ENCODE results near the gene FIGN.
A peak's percentile ranks its signal among the peaks of the same experiment; 100 is the strongest.

FIGN gene

GRCh38 chr2:163737190-163737439 lies 1.3 kb upstream of the FIGN start:
- DNase-seq (ENCODE audit: low spot score) = no peak

DNA sequence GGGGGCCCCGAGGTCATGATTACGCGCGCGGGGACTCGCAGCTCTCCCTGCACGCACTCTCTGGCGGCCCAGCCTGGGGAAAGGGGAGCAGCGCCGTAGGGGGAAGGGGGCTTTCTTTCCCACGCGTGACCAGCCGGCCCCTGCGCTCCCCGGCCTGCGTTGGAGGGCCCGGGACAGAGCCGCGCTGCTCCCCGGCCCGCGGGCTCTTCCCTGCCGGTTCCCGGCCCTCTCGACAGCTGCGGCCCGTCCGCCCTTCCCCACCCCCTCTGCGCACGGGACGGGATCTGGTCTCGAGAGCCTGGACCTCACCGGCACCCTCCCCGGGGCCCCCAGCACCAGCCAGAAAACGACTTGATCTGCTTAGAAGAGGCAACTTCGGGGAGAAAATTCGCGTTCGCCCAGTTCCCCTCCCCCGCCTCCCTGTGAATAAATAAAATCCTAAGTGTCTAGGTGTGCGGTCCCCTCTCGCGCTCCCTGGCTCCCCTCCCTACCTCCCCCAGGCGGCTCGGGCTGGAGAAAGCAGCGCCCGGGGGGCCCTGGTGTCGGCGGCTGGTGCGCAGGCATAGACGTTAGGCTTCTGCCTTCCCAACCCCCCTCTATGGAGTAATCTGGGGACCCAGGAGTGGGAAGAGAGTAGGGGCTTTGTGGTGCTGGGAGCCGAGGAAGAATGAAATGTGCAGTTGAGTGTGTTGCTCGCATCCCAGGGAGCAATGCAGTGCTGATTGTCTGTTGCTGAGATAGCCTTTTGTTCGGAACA lies 803 bp upstream of the FIGN start:
- peak; percentile 47 for DNase-seq (ENCODE audit: low spot score)

GRCh38 chr2:163734881-163735684 lies 725 bp downstream of the FIGN start:
- DNase-seq (ENCODE audit: low spot score) = no peak

- no peak for DNase-seq (ENCODE audit: low spot score)
Observed at GRCh38 chr2:163734401-163734800, 1.4 kb downstream of the FIGN start.

DNA sequence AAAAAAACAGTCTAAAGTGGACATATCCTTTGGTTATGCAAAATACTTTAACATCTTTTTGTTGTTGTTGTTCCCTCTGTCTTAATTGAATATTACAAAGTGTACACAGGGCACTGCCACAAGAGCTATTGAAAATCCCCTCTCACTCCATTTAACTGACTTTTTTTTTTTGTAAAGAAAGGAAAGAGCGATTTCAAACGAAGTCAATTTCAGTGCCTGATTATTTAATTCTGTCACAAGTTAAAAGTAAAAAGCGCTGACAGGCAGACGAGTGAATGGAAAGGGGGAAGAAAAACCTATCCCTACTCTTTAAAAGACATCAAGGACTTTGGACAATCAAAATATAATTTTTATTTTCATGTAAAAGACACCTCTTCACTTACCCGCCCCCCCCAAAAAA lies 1.9 kb downstream of the FIGN start:
- no peak for DNase-seq (ENCODE audit: low spot score)

- no peak for DNase-seq (ENCODE audit: low spot score)
Observed at GRCh38 chr2:163733301-163733938, 2.4 kb downstream of the FIGN start.

DNA sequence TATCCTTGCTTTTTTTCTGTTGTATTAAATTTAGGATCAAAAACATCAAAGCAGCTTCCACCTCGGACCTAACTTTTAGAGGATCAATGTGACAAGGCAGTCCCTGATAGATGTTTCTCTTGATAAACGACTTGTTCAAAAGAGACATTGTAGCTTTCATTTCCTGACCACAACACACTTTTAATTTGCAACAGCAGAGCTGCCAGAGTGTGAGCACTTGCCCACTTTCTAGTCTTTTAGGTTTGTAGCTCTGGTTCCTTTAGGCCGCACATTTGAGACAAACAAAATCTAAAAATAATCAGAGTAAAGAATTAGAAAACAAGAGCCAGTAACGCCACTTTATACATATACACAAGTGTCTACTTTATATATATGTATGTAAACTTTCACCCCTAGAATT lies 3.1 kb downstream of the FIGN start:
- DNase-seq (ENCODE audit: low spot score) = no peak

DNA sequence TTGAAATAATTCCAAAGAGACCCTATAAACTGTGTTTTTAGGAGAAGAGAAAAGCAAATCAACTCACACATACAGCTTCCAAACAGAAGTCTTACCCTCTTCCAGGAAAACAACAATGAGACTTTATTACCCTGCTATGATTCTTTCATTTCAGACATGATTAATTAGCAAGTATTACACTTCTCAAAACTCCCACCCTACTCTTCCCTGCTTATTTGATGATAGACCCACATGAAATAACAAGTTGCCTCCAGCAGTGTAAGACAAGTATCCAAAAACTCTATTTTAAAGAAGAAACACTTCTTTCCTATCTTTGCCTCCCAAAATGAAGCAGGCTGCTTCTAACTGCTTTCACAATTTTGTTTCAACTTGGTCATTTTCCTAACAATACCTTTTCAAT lies 4.1 kb downstream of the FIGN start:
- DNase-seq (ENCODE audit: low spot score) = no peak

DNA sequence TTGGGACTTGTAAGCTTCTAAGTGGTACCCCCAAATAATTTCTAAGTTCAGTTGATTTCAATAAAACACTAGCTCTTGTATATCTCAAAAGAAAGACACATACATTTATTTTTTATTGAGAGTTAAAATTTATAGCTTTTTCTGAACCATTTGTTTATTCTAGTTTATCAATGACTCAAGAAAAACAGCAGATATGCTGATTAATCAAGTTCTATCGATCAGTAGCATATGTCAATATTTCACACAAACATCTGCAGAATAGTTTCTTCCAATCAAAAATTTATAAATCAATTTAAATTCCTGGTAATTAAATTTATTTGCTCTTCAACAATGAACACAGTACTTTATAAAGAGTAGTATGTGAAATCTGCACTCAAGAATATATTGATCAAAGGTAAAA lies 5.3 kb downstream of the FIGN start:
- no peak for DNase-seq (ENCODE audit: low spot score)

GRCh38 chr2:163729636-163730273 lies 6.1 kb downstream of the FIGN start:
- DNase-seq (ENCODE audit: low spot score) = no peak

DNA sequence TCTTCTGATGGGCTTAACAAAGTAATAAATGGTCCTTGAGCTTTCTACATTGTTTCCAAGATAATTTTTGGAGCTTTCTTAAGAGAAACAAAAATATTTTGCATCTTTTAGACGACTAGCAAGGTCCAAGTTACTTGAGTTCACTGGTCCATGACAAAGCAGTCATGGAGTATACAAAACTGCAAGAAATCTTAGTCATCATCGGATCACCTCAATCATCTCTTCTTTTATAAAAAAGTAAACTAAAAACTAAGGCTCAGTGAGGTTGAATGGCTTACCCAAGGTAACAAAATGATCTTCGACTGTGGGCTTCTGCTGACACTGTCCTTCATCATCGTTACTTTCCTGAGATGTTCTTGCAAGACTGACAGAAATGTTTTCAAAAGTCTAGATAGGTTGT lies 11.9 kb downstream of the FIGN start:
- no peak for DNase-seq (ENCODE audit: low spot score)

DNA sequence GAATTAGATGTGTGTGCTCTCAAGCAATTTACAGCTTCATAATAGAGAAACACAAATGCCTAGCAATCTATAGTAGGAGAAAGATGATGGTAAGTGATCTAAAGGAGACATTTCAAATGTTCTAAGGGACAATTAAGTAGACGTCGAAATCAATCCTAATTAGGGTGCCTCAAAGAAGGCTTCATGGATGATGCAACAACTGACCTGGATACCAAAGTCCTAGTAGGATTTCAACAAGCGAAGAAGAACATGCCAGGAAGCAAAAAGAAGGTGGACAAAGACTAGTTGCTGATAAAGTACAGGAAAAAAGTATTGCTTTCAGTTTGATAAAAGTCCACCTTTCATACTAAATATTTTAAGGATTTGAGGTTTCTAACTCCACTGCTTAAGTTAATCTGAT lies 12.5 kb downstream of the FIGN start:
- DNase-seq (ENCODE audit: low spot score) = no peak

GRCh38 chr2:163719331-163719730 lies 16.5 kb downstream of the FIGN start:
- no peak for DNase-seq (ENCODE audit: low spot score)

- DNase-seq (ENCODE audit: low spot score) = no peak
Observed at GRCh38 chr2:163717993-163718680, 17.7 kb downstream of the FIGN start.

- no peak for DNase-seq (ENCODE audit: low spot score)
Observed at GRCh38 chr2:163717515-163717914, 18.3 kb downstream of the FIGN start.

DNA sequence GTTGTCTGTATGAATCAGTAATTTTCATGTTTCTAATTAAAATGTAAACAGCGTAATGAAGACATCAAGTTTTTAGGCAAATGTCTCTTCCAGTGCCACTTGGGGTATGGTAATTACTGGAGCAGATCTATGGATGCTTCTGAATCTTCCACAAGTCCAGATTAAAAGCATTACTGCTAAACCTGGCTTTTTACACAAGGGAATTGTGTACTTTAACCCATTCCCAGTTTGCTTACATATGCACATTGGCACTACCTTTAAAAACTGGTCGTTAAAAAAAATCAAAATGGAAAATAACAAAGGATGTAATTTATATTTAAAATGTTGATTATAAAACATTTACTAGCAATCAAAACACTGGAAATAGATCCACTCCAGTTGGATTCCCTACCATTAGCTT lies 19.7 kb downstream of the FIGN start:
- DNase-seq (ENCODE audit: low spot score) = no peak

- no peak for DNase-seq (ENCODE audit: low spot score)
Observed at GRCh38 chr2:163715668-163716067, 20.1 kb downstream of the FIGN start.

- DNase-seq (ENCODE audit: low spot score) = no peak
Observed at GRCh38 chr2:163715199-163715598, 20.6 kb downstream of the FIGN start.

DNA sequence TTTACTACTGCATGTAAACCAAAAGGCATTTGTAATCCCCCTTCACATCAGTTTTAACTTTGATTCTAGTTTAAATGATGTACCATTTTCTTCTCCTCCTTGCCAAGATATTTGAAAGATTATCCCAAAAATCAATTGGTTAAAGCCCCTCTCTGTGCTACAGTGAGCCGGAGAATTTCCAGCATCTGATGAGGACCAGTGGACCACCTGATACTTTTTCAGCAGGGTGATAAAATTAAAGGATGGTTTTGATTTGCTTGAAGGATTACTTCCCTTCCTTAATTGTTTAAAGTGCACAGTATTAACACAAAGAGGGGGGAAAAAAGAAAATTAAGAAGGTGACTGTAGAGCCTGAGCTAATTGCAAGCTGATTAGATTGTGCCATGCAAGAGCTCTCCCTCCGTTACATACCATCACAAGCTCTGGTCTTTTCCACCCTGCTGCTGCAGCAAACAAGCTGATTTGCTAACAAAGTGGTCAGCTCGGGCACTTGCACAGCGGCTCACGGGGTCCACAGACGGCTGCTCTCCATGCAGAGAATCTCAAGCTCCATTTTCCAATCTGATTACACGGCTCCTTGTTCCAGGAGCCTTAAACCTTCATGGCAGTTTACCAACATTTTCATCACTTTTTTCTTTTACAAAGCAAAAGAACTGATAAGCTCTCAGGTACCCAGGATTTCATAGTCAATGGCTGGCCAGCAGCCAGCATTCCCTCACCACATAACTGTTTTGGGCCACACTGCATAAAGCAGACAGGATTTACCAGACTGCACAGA lies 22.1 kb downstream of the FIGN start:
- no peak for DNase-seq (ENCODE audit: low spot score)

DNA sequence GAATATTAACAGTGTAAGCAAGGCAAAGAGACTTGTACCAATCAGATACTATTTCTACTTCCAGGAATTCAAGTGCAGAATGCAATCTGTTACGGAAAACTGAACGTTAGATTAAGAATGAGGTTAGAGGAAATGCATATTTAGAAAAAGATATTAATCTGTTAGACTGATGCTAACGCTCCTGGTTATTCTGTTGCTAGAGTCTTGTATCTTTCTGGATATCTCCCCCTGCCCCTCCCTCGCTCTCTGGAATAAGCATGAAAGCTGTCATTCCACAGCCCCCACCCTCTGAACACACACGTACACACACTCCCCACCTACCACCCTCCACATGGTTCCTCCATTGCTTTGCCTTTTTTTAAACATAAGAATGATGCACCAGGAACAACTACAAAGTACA lies 24.1 kb downstream of the FIGN start:
- no peak for DNase-seq (ENCODE audit: low spot score)

DNA sequence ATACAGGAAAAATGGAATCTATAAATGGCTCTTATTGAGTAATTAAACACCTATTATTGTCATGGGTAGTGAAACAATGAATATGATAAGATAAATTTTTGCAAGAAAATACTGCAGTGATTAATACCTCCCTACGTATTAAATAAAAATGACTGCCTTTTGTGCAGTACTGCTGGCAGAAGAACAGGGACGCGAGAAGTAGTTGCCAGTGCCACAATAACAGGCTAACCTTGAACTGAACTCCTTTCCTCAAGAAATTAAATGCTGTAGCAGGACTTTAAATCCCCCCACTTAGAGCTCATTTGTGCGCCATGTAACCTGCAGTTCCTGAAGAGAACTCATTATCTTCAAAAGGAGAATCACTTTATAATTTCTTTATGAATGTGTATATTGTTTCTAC lies 24.6 kb downstream of the FIGN start:
- DNase-seq (ENCODE audit: low spot score) = no peak

DNA sequence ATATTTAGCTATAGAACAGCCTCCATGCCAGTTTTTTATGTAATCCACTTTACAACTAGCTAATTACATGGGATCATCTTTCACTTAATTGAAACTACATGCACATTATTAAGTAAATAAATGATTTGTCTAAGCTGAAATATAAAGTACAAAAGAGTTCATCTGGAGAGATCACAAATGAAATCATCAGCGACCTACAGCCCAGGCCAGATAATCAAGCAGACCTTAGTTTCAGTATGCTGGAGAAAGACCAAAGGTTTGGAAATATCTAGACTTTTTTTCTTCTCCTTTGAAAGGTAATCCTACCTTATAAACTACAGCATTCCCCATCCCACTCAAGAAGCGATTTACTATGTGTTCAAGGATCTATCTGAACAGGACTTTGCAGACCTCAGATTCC lies 26.5 kb downstream of the FIGN start:
- DNase-seq (ENCODE audit: low spot score) = no peak

Measured in hepatic stellate cell (primary cell).